ENCODE results near the gene ZNF224. TPM values are rescaled to one million over a fixed set of nuclear protein-coding genes. Genes with fewer than 3 reads are reported as not detected.

Gene ZNF224
- total RNA-seq, 1 experiment from 2014 or later, result 14.8 TPM

DNA sequence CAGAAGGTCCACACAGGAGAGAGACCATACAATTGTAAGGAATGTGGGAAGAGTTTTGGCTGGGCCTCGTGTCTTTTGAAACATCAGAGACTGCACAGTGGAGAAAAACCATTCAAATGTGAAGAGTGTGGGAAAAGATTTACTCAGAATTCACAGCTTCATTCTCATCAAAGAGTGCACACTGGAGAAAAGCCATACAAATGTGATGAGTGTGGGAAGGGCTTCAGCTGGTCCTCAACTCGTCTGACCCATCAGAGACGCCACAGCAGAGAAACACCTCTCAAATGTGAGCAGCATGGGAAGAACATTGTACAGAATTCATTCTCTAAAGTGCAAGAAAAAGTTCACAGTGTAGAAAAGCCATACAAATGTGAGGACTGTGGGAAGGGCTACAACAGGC, 13.6 kb downstream of the ZNF224 start (continued):
- TF ChIP-seq, protein P1, sequence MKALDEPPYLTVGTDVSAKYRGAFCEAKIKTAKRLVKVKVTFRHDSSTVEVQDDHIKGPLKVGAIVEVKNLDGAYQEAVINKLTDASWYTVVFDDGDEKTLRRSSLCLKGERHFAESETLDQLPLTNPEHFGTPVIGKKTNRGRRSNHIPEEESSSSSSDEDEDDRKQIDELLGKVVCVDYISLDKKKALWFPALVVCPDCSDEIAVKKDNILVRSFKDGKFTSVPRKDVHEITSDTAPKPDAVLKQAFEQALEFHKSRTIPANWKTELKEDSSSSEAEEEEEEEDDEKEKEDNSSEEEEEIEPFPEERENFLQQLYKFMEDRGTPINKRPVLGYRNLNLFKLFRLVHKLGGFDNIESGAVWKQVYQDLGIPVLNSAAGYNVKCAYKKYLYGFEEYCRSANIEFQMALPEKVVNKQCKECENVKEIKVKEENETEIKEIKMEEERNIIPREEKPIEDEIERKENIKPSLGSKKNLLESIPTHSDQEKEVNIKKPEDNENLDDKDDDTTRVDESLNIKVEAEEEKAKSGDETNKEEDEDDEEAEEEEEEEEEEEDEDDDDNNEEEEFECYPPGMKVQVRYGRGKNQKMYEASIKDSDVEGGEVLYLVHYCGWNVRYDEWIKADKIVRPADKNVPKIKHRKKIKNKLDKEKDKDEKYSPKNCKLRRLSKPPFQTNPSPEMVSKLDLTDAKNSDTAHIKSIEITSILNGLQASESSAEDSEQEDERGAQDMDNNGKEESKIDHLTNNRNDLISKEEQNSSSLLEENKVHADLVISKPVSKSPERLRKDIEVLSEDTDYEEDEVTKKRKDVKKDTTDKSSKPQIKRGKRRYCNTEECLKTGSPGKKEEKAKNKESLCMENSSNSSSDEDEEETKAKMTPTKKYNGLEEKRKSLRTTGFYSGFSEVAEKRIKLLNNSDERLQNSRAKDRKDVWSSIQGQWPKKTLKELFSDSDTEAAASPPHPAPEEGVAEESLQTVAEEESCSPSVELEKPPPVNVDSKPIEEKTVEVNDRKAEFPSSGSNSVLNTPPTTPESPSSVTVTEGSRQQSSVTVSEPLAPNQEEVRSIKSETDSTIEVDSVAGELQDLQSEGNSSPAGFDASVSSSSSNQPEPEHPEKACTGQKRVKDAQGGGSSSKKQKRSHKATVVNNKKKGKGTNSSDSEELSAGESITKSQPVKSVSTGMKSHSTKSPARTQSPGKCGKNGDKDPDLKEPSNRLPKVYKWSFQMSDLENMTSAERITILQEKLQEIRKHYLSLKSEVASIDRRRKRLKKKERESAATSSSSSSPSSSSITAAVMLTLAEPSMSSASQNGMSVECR (CRISPR knock-in tag; IDR thresholded peaks at IDR 0.05; ENCODE audit: borderline replicate concordance), result no peak
- TF ChIP-seq, protein P2, sequence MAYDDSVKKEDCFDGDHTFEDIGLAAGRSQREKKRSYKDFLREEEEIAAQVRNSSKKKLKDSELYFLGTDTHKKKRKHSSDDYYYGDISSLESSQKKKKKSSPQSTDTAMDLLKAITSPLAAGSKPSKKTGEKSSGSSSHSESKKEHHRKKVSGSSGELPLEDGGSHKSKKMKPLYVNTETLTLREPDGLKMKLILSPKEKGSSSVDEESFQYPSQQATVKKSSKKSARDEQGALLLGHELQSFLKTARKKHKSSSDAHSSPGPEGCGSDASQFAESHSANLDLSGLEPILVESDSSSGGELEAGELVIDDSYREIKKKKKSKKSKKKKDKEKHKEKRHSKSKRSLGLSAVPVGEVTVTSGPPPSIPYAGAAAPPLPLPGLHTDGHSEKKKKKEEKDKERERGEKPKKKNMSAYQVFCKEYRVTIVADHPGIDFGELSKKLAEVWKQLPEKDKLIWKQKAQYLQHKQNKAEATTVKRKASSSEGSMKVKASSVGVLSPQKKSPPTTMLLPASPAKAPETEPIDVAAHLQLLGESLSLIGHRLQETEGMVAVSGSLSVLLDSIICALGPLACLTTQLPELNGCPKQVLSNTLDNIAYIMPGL (CRISPR knock-in tag; IDR thresholded peaks at IDR 0.05), result no peak
- TF ChIP-seq GTF2I (CRISPR knock-in tag; conservative IDR thresholded peaks at IDR 0.05), result no peak
- TF ChIP-seq, protein P3, sequence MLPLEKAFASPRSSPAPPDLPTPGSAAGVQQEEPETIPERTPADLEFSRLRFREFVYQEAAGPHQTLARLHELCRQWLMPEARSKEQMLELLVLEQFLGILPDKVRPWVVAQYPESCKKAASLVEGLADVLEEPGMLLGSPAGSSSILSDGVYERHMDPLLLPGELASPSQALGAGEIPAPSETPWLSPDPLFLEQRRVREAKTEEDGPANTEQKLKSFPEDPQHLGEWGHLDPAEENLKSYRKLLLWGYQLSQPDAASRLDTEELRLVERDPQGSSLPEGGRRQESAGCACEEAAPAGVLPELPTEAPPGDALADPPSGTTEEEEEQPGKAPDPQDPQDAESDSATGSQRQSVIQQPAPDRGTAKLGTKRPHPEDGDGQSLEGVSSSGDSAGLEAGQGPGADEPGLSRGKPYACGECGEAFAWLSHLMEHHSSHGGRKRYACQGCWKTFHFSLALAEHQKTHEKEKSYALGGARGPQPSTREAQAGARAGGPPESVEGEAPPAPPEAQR (CRISPR knock-in tag; IDR thresholded peaks at IDR 0.05), result no peak
- TF ChIP-seq, protein P4, sequence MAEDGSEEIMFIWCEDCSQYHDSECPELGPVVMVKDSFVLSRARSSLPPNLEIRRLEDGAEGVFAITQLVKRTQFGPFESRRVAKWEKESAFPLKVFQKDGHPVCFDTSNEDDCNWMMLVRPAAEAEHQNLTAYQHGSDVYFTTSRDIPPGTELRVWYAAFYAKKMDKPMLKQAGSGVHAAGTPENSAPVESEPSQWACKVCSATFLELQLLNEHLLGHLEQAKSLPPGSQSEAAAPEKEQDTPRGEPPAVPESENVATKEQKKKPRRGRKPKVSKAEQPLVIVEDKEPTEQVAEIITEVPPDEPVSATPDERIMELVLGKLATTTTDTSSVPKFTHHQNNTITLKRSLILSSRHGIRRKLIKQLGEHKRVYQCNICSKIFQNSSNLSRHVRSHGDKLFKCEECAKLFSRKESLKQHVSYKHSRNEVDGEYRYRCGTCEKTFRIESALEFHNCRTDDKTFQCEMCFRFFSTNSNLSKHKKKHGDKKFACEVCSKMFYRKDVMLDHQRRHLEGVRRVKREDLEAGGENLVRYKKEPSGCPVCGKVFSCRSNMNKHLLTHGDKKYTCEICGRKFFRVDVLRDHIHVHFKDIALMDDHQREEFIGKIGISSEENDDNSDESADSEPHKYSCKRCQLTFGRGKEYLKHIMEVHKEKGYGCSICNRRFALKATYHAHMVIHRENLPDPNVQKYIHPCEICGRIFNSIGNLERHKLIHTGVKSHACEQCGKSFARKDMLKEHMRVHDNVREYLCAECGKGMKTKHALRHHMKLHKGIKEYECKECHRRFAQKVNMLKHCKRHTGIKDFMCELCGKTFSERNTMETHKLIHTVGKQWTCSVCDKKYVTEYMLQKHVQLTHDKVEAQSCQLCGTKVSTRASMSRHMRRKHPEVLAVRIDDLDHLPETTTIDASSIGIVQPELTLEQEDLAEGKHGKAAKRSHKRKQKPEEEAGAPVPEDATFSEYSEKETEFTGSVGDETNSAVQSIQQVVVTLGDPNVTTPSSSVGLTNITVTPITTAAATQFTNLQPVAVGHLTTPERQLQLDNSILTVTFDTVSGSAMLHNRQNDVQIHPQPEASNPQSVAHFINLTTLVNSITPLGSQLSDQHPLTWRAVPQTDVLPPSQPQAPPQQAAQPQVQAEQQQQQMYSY (CRISPR knock-in tag; IDR thresholded peaks at IDR 0.05), result no peak
- TF ChIP-seq, protein P5, sequence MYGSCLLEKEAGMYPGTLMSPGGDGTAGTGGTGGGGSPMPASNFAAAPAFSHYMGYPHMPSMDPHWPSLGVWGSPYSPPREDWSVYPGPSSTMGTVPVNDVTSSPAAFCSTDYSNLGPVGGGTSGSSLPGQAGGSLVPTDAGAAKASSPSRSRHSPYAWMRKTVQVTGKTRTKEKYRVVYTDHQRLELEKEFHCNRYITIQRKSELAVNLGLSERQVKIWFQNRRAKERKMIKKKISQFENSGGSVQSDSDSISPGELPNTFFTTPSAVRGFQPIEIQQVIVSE (CRISPR knock-in tag; IDR thresholded peaks at IDR 0.05; ENCODE audit: borderline replicate concordance), result no peak
- TF ChIP-seq, protein P6, sequence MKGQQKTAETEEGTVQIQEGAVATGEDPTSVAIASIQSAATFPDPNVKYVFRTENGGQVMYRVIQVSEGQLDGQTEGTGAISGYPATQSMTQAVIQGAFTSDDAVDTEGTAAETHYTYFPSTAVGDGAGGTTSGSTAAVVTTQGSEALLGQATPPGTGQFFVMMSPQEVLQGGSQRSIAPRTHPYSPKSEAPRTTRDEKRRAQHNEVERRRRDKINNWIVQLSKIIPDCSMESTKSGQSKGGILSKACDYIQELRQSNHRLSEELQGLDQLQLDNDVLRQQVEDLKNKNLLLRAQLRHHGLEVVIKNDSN (CRISPR knock-in tag; IDR thresholded peaks at IDR 0.05), result no peak

DNA sequence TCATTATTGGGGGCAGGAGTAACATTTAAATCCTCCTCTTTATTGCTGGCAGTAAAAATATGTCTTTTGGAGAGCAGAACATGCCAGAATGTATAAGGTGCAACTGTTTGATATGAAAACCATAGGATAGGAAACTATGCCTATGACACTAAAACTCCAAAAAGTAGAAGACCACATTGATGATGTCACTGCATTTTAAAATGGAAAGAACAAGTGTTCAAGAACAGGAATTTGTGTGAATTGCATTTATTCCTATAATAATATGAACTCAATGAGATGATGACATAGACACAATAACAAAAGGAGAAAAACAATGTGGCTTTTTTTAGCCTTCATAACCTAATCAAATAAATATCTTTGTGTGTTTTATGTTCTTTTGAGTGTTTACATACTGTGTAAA, 15.3 kb downstream of the ZNF224 start:
- Mint-ChIP-seq H3K4me3 (no peak overlapping the region), H3K9me3 (peaks cover 66% of the 10 kb centered on the region), H3K36me3 (peaks cover 68% of the 10 kb centered on the region), H3K27ac (no peak overlapping the region), H3K4me1 (peaks cover 9% of the 10 kb centered on the region), H3K27me3 (ENCODE audit: low read depth) (peaks cover 7% of the 10 kb centered on the region)
- ChIA-PET POLR2A (no interaction called here), CTCF (no interaction called here)
- TF ChIP-seq, protein P7, sequence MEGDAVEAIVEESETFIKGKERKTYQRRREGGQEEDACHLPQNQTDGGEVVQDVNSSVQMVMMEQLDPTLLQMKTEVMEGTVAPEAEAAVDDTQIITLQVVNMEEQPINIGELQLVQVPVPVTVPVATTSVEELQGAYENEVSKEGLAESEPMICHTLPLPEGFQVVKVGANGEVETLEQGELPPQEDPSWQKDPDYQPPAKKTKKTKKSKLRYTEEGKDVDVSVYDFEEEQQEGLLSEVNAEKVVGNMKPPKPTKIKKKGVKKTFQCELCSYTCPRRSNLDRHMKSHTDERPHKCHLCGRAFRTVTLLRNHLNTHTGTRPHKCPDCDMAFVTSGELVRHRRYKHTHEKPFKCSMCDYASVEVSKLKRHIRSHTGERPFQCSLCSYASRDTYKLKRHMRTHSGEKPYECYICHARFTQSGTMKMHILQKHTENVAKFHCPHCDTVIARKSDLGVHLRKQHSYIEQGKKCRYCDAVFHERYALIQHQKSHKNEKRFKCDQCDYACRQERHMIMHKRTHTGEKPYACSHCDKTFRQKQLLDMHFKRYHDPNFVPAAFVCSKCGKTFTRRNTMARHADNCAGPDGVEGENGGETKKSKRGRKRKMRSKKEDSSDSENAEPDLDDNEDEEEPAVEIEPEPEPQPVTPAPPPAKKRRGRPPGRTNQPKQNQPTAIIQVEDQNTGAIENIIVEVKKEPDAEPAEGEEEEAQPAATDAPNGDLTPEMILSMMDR (IDR thresholded peaks at IDR 0.05), result no peak
- TF ChIP-seq, protein P8, sequence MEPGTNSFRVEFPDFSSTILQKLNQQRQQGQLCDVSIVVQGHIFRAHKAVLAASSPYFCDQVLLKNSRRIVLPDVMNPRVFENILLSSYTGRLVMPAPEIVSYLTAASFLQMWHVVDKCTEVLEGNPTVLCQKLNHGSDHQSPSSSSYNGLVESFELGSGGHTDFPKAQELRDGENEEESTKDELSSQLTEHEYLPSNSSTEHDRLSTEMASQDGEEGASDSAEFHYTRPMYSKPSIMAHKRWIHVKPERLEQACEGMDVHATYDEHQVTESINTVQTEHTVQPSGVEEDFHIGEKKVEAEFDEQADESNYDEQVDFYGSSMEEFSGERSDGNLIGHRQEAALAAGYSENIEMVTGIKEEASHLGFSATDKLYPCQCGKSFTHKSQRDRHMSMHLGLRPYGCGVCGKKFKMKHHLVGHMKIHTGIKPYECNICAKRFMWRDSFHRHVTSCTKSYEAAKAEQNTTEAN (CRISPR knock-in tag; IDR thresholded peaks at IDR 0.05), result no peak
- no peak for TF ChIP-seq TEAD4 (CRISPR knock-in tag; IDR thresholded peaks at IDR 0.05)
- no peak for TF ChIP-seq SOX15 (CRISPR knock-in tag; IDR thresholded peaks at IDR 0.05)
- TF ChIP-seq CREB1 (CRISPR knock-in tag; IDR thresholded peaks at IDR 0.05), result no peak
- DNase-seq (ENCODE audit: low spot score), result no peak
- ATAC-seq, result no peak
